ENCODE results near the gene AFG1L. TPM values are rescaled to one million over a fixed set of nuclear protein-coding genes. Genes with fewer than 3 reads are reported as not detected.

Gene AFG1L
- total RNA-seq, 1 experiment from 2014 or later, result 7.9 TPM

DNA sequence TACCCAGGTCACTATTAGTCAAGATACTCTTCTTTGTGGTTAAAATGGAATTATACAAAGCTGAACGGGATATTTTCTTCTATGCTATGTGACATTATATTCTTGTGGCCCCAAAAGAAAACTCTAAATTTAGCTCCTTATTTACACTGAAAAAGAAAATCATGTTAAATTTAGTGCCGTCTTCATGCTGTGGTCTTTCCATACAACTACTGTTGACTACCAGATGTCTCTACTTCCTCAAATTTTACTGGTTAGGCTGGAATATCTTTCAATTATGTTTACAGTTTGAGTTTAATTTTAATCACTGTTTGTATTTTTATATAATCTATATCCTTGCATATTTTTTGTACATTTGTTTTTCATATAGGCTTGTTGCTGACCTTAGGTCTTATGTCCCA is 170.2 kb downstream of the AFG1L start:
- Mint-ChIP-seq H3K27me3 (ENCODE audit: low read depth) (no peaks in the 10 kb centered on the region; the same call in 1 of the 2 replicates), H3K9me3 (peaks cover 8% of the 10 kb centered on the region), H3K4me1 (peaks cover 21% of the 10 kb centered on the region), H3K27ac (no peak overlapping the region), H3K4me3 (no peak overlapping the region), H3K36me3 (no peaks in the 10 kb centered on the region)
- TF ChIP-seq ZBTB43 (CRISPR knock-in tag; IDR thresholded peaks at IDR 0.05) (no peak), ZNF263 (CRISPR knock-in tag; IDR thresholded peaks at IDR 0.05; ENCODE audit: low read depth) (no peak), IRF2 (CRISPR knock-in tag; IDR thresholded peaks at IDR 0.05; ENCODE audit: borderline replicate concordance, low read depth) (no peak), ZNF416 (CRISPR knock-in tag; IDR thresholded peaks at IDR 0.05) (no peak), TP53 (CRISPR knock-in tag; IDR thresholded peaks at IDR 0.05) (no peak), NR1H2 (CRISPR knock-in tag; IDR thresholded peaks at IDR 0.05) (no peak), USF2 (CRISPR knock-in tag; IDR thresholded peaks at IDR 0.05) (no peak), FOXK1 (CRISPR knock-in tag; IDR thresholded peaks at IDR 0.05) (no peak), KAT7 (CRISPR knock-in tag; IDR thresholded peaks at IDR 0.05; ENCODE audit: borderline replicate concordance) (no peak), ESRRA (CRISPR knock-in tag; IDR thresholded peaks at IDR 0.05; ENCODE audit: borderline replicate concordance) (no peak), PREB (CRISPR knock-in tag; IDR thresholded peaks at IDR 0.05; ENCODE audit: borderline replicate concordance) (no peak)
- TF ChIP-seq, protein P1, sequence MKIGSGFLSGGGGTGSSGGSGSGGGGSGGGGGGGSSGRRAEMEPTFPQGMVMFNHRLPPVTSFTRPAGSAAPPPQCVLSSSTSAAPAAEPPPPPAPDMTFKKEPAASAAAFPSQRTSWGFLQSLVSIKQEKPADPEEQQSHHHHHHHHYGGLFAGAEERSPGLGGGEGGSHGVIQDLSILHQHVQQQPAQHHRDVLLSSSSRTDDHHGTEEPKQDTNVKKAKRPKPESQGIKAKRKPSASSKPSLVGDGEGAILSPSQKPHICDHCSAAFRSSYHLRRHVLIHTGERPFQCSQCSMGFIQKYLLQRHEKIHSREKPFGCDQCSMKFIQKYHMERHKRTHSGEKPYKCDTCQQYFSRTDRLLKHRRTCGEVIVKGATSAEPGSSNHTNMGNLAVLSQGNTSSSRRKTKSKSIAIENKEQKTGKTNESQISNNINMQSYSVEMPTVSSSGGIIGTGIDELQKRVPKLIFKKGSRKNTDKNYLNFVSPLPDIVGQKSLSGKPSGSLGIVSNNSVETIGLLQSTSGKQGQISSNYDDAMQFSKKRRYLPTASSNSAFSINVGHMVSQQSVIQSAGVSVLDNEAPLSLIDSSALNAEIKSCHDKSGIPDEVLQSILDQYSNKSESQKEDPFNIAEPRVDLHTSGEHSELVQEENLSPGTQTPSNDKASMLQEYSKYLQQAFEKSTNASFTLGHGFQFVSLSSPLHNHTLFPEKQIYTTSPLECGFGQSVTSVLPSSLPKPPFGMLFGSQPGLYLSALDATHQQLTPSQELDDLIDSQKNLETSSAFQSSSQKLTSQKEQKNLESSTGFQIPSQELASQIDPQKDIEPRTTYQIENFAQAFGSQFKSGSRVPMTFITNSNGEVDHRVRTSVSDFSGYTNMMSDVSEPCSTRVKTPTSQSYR (CRISPR knock-in tag; IDR thresholded peaks at IDR 0.05), result no peak
- TF ChIP-seq, protein P2, sequence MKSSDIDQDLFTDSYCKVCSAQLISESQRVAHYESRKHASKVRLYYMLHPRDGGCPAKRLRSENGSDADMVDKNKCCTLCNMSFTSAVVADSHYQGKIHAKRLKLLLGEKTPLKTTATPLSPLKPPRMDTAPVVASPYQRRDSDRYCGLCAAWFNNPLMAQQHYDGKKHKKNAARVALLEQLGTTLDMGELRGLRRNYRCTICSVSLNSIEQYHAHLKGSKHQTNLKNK (CRISPR knock-in tag; IDR thresholded peaks at IDR 0.05), result no peak
- TF ChIP-seq, protein P3, sequence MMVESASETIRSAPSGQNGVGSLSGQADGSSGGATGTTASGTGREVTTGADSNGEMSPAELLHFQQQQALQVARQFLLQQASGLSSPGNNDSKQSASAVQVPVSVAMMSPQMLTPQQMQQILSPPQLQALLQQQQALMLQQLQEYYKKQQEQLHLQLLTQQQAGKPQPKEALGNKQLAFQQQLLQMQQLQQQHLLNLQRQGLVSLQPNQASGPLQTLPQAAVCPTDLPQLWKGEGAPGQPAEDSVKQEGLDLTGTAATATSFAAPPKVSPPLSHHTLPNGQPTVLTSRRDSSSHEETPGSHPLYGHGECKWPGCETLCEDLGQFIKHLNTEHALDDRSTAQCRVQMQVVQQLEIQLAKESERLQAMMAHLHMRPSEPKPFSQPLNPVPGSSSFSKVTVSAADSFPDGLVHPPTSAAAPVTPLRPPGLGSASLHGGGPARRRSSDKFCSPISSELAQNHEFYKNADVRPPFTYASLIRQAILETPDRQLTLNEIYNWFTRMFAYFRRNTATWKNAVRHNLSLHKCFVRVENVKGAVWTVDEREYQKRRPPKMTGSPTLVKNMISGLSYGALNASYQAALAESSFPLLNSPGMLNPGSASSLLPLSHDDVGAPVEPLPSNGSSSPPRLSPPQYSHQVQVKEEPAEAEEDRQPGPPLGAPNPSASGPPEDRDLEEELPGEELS (CRISPR knock-in tag; IDR thresholded peaks at IDR 0.05), result no peak
- ChIA-PET POLR2A (no interaction called here), CTCF (interaction anchor here (1.4 kb wide), 1 partner anchor 27 kb away, joined by 4 read pairs; no protein-coding TSS in a partner anchor)
- ATAC-seq (no peak), DNase-seq (ENCODE audit: low spot score) (no peak)

DNA sequence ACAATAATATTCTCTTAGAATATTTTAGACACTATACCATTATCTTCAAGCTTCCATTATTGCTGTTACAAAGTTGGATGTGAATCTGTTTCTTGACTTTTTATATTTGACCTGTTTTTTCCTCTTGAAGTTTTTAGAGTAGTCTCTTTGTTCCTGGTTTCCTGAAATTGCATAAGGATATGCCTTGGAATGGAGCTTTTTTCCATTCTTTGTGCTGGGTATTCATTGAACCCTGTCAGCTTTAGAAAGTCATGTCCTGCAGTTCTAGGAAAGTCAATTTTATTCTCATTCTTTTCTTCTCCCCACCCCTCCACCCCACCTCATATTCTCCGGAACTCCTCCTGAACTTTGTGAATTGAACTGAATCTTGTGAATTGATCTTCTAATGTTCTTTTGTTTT is 173.5 kb downstream of the AFG1L start:
- Mint-ChIP-seq H3K27me3 (ENCODE audit: low read depth) (no peaks in the 10 kb centered on the region), H3K27ac (no peak overlapping the region), H3K4me1 (peaks cover 21% of the 10 kb centered on the region), H3K9me3 (peaks cover 9% of the 10 kb centered on the region), H3K4me3 (no peak overlapping the region), H3K36me3 (no peaks in the 10 kb centered on the region)
- CTCF ChIA-PET, result interaction anchor here (2.0 kb wide), 1 partner anchor 23 kb away, joined by 5 read pairs; no protein-coding TSS in a partner anchor
- ATAC-seq (no peak), DNase-seq (ENCODE audit: low spot score) (no peak)
- TF ChIP-seq SOX15 (CRISPR knock-in tag; IDR thresholded peaks at IDR 0.05), result no peak
- no peak for TF ChIP-seq ZNF121 (CRISPR knock-in tag; IDR thresholded peaks at IDR 0.05)
- TF ChIP-seq ZNF138 (CRISPR knock-in tag; conservative IDR thresholded peaks at IDR 0.05), result no peak
- TF ChIP-seq ZNF263 (CRISPR knock-in tag; IDR thresholded peaks at IDR 0.05; ENCODE audit: low read depth), result no peak
- no peak for TF ChIP-seq PREB (CRISPR knock-in tag; IDR thresholded peaks at IDR 0.05; ENCODE audit: borderline replicate concordance)
- TF ChIP-seq NFYB (CRISPR knock-in tag; conservative IDR thresholded peaks at IDR 0.05; ENCODE audit: low read depth), result no peak
- no peak for TF ChIP-seq PRRX2 (CRISPR knock-in tag; IDR thresholded peaks at IDR 0.05)
- TF ChIP-seq, protein P4, sequence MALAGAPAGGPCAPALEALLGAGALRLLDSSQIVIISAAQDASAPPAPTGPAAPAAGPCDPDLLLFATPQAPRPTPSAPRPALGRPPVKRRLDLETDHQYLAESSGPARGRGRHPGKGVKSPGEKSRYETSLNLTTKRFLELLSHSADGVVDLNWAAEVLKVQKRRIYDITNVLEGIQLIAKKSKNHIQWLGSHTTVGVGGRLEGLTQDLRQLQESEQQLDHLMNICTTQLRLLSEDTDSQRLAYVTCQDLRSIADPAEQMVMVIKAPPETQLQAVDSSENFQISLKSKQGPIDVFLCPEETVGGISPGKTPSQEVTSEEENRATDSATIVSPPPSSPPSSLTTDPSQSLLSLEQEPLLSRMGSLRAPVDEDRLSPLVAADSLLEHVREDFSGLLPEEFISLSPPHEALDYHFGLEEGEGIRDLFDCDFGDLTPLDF (CRISPR knock-in tag; IDR thresholded peaks at IDR 0.05), result no peak
- no peak for TF ChIP-seq E2F5 (CRISPR knock-in tag; IDR thresholded peaks at IDR 0.05)
- no peak for TF ChIP-seq ATF3 (CRISPR knock-in tag; conservative IDR thresholded peaks at IDR 0.05)
- POLR2A ChIA-PET, result interaction anchor here (0.7 kb wide), 1 partner anchor 192 kb away, joined by 3 read pairs; no protein-coding TSS in a partner anchor
